Lower lobe of right lung (tissue), 2 donors: ENCODE data around the gene FGFR4. TPM values are rescaled to one million over a fixed set of nuclear protein-coding genes. Genes with fewer than 3 reads are reported as not detected.
A peak's percentile ranks its signal among the peaks of the same experiment; 100 is the strongest.

Source experiments
- ATAC-seq, 2 donors: fragments of 200-7000 bp; cut with Tn5 transposase; one replicate each; pipeline ENCODE4 v1.9.1; 2020 to 2022; ENCODE audit warnings: mild to moderate bottlenecking in 2 of 2, moderate library complexity in 2 of 2
- DNase-seq: peaks from one replicate; pipeline ENCODE4 v3.0.0-alpha.2; 2020
- H3K27ac ChIP-seq: fragments of 200-600 bp; one replicate; pipeline ENCODE4 v1.8.0; 2022
- H3K27me3 ChIP-seq: fragments of 200-600 bp; one replicate; pipeline ENCODE4 v1.8.0; 2022; ENCODE audit warnings: low read depth
- H3K36me3 ChIP-seq: fragments of 200-600 bp; one replicate; pipeline ENCODE4 v1.8.0; 2022; ENCODE audit warnings: mild to moderate bottlenecking
- H3K4me1 ChIP-seq: fragments of 200-600 bp; one replicate; pipeline ENCODE4 v1.8.0; 2022
- H3K4me3 ChIP-seq: fragments of 200-600 bp; one replicate; pipeline ENCODE4 v1.8.0; 2022; ENCODE audit warnings: mild to moderate bottlenecking
- H3K9me3 ChIP-seq: fragments of 200-600 bp; one replicate; pipeline ENCODE4 v1.8.0; 2022
- intact Hi-C: fragments of 100-400 bp; cut with DNase I; formaldehyde crosslinking; loops from one replicate; pipeline ENCODE4 v1.11.0; 2022
- total RNA-seq: library from RNA; stranded (reverse); fragmentation: NEBNext Ultra II Directional; extraction: Animal tissue kit (Norgen Biotek cat#: 25700); gene quantifications from one replicate; pipeline ENCODE4 v1.2.1, GENCODE V29; 2021
- TF ChIP-seq, protein P1 (sequence below): fragments of 200-600 bp; IDR thresholded peaks from one replicate; pipeline ENCODE4 v1.8.0; 2022; ENCODE audit warnings: antibody characterized with exemption, mild to moderate bottlenecking
- donor health status: DM: no; HTN: yes; CAD: no; lungs with severe emphysema.

FGFR4 gene
- total RNA-seq, 1 donor from 2014 or later = 59.7 TPM

DNA sequence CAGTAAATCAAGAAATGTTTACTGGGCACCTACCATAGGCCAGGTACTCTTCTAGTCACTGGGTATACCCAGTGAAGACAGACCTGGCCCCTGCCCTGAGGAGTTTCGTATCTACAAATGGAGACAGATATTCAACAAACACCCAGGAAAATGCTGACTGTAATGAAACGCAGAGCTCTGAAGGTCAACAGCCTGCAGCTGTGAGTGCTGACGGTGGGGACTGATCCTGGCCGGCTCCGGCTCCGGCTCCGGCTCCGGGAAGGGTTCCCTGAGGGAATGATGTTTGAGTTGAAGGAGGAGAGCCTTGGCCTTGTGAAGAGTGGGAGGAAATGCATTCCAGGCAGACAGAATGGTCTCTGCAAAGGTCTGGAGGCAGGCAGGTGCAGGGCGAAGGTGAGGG is 23.1 kb downstream of the FGFR4 start:
- no peak overlapping the region for H3K4me3 ChIP-seq
- no peaks in the 10 kb centered on the region for H3K9me3 ChIP-seq
- DNase-seq = no peak
- H3K36me3 ChIP-seq = no peaks in the 10 kb centered on the region
- ATAC-seq = no peak
- intact Hi-C loops = no loop called here
- peaks cover 8% of the 10 kb centered on the region for H3K4me1 ChIP-seq
- TF ChIP-seq, protein P1, sequence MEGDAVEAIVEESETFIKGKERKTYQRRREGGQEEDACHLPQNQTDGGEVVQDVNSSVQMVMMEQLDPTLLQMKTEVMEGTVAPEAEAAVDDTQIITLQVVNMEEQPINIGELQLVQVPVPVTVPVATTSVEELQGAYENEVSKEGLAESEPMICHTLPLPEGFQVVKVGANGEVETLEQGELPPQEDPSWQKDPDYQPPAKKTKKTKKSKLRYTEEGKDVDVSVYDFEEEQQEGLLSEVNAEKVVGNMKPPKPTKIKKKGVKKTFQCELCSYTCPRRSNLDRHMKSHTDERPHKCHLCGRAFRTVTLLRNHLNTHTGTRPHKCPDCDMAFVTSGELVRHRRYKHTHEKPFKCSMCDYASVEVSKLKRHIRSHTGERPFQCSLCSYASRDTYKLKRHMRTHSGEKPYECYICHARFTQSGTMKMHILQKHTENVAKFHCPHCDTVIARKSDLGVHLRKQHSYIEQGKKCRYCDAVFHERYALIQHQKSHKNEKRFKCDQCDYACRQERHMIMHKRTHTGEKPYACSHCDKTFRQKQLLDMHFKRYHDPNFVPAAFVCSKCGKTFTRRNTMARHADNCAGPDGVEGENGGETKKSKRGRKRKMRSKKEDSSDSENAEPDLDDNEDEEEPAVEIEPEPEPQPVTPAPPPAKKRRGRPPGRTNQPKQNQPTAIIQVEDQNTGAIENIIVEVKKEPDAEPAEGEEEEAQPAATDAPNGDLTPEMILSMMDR = no peak
- no peak overlapping the region for H3K27ac ChIP-seq
- H3K27me3 ChIP-seq = no peaks in the 10 kb centered on the region

- ATAC-seq (peak; percentile 49 to 55), DNase-seq (no peak)
- Histone ChIP-seq H3K27me3 (no peaks in the 10 kb centered on the region), H3K27ac (no peak overlapping the region), H3K4me1 (peaks cover 15% of the 10 kb centered on the region), H3K36me3 (no peaks in the 10 kb centered on the region), H3K9me3 (no peaks in the 10 kb centered on the region), H3K4me3 (no peak overlapping the region)
- intact Hi-C loops = no loop called here
- TF ChIP-seq, protein P1 = peak; percentile 94
Measured at GRCh38 chr5:177111720-177112394, 25.1 kb downstream of the FGFR4 start.

DNA sequence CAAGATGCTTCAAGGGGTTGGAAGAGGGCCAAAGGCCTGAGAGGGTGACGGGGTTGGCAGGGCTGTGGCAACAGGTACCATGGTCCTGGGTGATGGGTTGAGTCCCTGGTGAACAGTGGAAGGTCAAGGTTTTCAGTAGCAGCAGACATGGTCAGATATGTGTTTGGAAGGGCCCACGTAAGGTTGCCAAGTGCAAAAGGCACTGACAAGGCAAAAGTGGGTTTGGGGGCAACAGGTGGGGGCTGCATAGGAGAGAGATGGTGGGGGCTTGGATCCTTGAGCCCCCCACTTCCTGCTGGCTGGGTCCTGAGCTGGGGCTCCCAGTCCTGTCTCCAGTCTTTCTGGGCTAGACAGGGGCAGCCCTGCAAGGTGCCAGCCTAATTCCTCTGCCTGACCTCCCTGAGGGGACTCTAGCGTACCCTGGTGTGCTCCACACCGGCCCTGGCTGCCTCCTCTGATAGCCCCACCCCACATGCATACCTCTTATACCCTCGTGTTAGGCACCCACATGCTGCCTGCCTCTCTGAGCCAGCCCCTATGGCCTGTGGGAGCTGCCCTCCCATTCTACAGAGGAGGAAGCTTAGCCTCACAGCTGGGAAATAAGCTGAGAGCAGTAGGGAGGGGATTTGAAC is 26.0 kb downstream of the FGFR4 start:
- H3K36me3 ChIP-seq = no peaks in the 10 kb centered on the region
- TF ChIP-seq, protein P1 = no peak
- no peaks in the 10 kb centered on the region for H3K9me3 ChIP-seq
- intact Hi-C loops = no loop called here
- H3K4me3 ChIP-seq = no peak overlapping the region
- DNase-seq (no peak), ATAC-seq (no peak)
- H3K27me3 ChIP-seq = no peaks in the 10 kb centered on the region
- H3K4me1 ChIP-seq = peaks cover 20% of the 10 kb centered on the region
- H3K27ac ChIP-seq = no peak overlapping the region

DNA sequence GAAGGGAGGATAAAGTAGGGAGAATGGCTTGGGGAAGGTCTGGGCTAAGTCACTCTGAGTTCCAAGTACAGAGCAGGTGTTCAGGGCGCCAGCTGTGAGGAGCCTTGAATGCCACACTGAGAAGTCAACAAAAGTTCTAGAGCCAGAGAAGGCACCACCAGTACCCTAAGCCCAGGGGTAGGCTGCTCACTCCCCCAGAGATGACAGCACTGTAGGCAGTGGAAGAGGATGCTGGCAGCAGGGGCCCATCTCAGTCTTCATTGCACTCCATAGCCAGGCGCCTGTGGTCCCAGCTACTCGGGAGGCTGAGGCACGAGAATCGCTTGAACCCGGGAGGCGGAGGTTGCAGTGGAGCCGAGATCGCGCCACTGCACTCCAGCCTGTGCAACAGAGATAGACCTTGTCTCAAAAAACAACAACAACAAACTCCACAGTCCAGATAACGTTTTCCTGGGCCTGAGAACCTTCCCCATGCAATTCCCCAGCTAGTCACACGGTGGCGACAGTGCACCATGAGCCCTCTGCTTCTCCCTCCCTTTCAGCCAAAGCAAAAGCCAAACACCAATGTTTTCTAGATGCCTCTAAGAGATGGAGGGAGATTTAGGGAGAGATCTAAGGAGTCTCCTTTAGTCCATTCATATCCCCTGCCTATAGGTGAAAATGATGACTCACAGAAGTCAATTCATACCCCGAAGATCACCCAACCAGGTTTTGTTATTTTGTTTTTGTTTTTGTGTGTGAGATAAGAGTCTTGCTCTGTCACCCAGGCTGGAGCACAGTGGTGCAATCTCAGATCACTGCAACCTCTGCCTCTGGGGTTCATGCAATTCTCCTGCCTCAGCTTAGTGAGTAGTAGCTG is 27.1 kb downstream of the FGFR4 start:
- intact Hi-C loops = no loop called here
- Histone ChIP-seq H3K36me3 (no peaks in the 10 kb centered on the region), H3K9me3 (no peaks in the 10 kb centered on the region), H3K27me3 (no peaks in the 10 kb centered on the region), H3K27ac (peak overlapping the region; percentile 73), H3K4me1 (peaks cover 20% of the 10 kb centered on the region), H3K4me3 (peak overlapping the region; percentile 43)
- TF ChIP-seq, protein P1 = peak; percentile 99
- DNase-seq (peak; percentile 80), ATAC-seq (peak; percentile 77 to 79)

- peaks cover 20% of the 10 kb centered on the region for H3K4me1 ChIP-seq
- DNase-seq (peak; percentile 92), ATAC-seq (peak; percentile 94 to 97)
- H3K27me3 ChIP-seq = no peaks in the 10 kb centered on the region
- intact Hi-C loops = no loop called here
- H3K27ac ChIP-seq = peak overlapping the region; percentile 63
- TF ChIP-seq, protein P1 = peak; percentile 13
- peak overlapping the region; percentile 41 for H3K4me3 ChIP-seq
- H3K9me3 ChIP-seq = no peaks in the 10 kb centered on the region
- H3K36me3 ChIP-seq = no peaks in the 10 kb centered on the region
Measured at GRCh38 chr5:177116631-177117373, 30.1 kb downstream of the FGFR4 start.
